KOPT-K1 (cell line): ENCODE measurements around the gene CYLD.

Experiments
- H3K27ac ChIP-seq: fragments of 200-600 bp; sonication (generic); 2 replicates; pipeline ENCODE4 v1.5.1; 2016; ENCODE audit warnings: antibody characterized with exemption, mild to moderate bottlenecking, low read depth, low read length; ENCODE audit not compliant: poor library complexity, severe bottlenecking
- H3K36me3 ChIP-seq: fragments of 200-600 bp; sonication (generic); 2 replicates; pipeline ENCODE4 v1.5.1; 2017; ENCODE audit warnings: antibody characterized with exemption, mild to moderate bottlenecking, low read length, moderate library complexity; ENCODE audit not compliant: insufficient read depth
- H3K9me3 ChIP-seq: fragments of 200-600 bp; sonication (generic); 2 replicates; pipeline ENCODE4 v1.5.1; 2017; ENCODE audit warnings: antibody characterized with exemption, low read length, mild to moderate bottlenecking; ENCODE audit not compliant: insufficient read depth, poor library complexity, severe bottlenecking

CYLD gene

GRCh38 chr16:50774960-50775359 lies 33.1 kb downstream of the CYLD start:
- no peak overlapping the region for H3K27ac ChIP-seq
- peaks cover 5% of the 10 kb centered on the region; the same call in 1 of the 2 replicates for H3K36me3 ChIP-seq
- H3K9me3 ChIP-seq: peaks cover 3% of the 10 kb centered on the region

GRCh38 chr16:50776037-50776436 lies 34.2 kb downstream of the CYLD start:
- Histone ChIP-seq H3K9me3 (no peaks in the 10 kb centered on the region), H3K36me3 (peaks cover 7% of the 10 kb centered on the region; the same call in 1 of the 2 replicates), H3K27ac (no peak overlapping the region)

- Histone ChIP-seq H3K9me3 (no peaks in the 10 kb centered on the region), H3K27ac (no peak overlapping the region), H3K36me3 (peaks cover 7% of the 10 kb centered on the region; the same call in 1 of the 2 replicates)
These were observed 36.6 kb downstream of the CYLD start for GRCh38 chr16:50778284-50779163.

GRCh38 chr16:50781043-50781442 lies 39.2 kb downstream of the CYLD start:
- no peak overlapping the region for H3K27ac ChIP-seq
- peaks cover 10% of the 10 kb centered on the region; the same call in 1 of the 2 replicates for H3K36me3 ChIP-seq
- no peaks in the 10 kb centered on the region for H3K9me3 ChIP-seq

GRCh38 chr16:50781518-50781917 lies 39.6 kb downstream of the CYLD start:
- peaks cover 10% of the 10 kb centered on the region; the same call in 1 of the 2 replicates for H3K36me3 ChIP-seq
- no peak overlapping the region for H3K27ac ChIP-seq
- H3K9me3 ChIP-seq: no peaks in the 10 kb centered on the region

GRCh38 chr16:50789757-50790156 lies 47.9 kb downstream of the CYLD start:
- H3K36me3 ChIP-seq: 0 out of 2 replicates have a peak, but pooled peaks cover 3% of the 10 kb centered on the region
- H3K9me3 ChIP-seq: peaks cover 13% of the 10 kb centered on the region
- no peak overlapping the region for H3K27ac ChIP-seq

- Histone ChIP-seq H3K9me3 (peaks cover 13% of the 10 kb centered on the region), H3K36me3 (no peaks in the 10 kb centered on the region), H3K27ac (no peak overlapping the region)
These were observed 49.6 kb downstream of the CYLD start for GRCh38 chr16:50791522-50791921.

GRCh38 chr16:50796829-50797228 lies 54.9 kb downstream of the CYLD start:
- Histone ChIP-seq H3K9me3 (no peaks in the 10 kb centered on the region), H3K36me3 (no peaks in the 10 kb centered on the region), H3K27ac (no peak overlapping the region)

GRCh38 chr16:50797456-50797855 lies 55.6 kb downstream of the CYLD start:
- Histone ChIP-seq H3K9me3 (no peaks in the 10 kb centered on the region), H3K36me3 (no peaks in the 10 kb centered on the region), H3K27ac (no peak overlapping the region)

- Histone ChIP-seq H3K9me3 (no peaks in the 10 kb centered on the region), H3K27ac (no peak overlapping the region), H3K36me3 (no peaks in the 10 kb centered on the region)
These were observed 58.2 kb downstream of the CYLD start for GRCh38 chr16:50800074-50800473.

GRCh38 chr16:50801036-50801435 lies 59.1 kb downstream of the CYLD start:
- Histone ChIP-seq H3K9me3 (no peaks in the 10 kb centered on the region), H3K27ac (no peak overlapping the region)

GRCh38 chr16:50802000-50802399 lies 60.1 kb downstream of the CYLD start:
- no peaks in the 10 kb centered on the region for H3K9me3 ChIP-seq
- H3K27ac ChIP-seq: no peak overlapping the region
- H3K36me3 ChIP-seq: no peaks in the 10 kb centered on the region

More at GRCh38 chr16:50801036-50801435, 59.1 kb downstream of the CYLD start:
- no peaks in the 10 kb centered on the region for H3K36me3 ChIP-seq

- Histone ChIP-seq H3K36me3 (no peaks in the 10 kb centered on the region), H3K27ac (no peak overlapping the region), H3K9me3 (no peaks in the 10 kb centered on the region)
These were observed 61.1 kb downstream of the CYLD start for GRCh38 chr16:50802961-50803360.

GRCh38 chr16:50804290-50804907 lies 62.5 kb downstream of the CYLD start:
- H3K27ac ChIP-seq: no peak overlapping the region
- no peaks in the 10 kb centered on the region for H3K9me3 ChIP-seq
- no peaks in the 10 kb centered on the region for H3K36me3 ChIP-seq
